Fibroblast of skin of left biceps (primary cell): ENCODE data around the gene DYNC1H1.
A peak's percentile ranks its signal among the peaks of the same experiment; 100 is the strongest.

Experiments
- DNase-seq, 2 experiments: peaks; one replicate each; pipeline ENCODE4 v3.0.0-alpha.2; 2013; ENCODE audit warnings: low read depth in 2 of 2

DYNC1H1 gene

GRCh38 chr14:102088012-102088792 lies 123.8 kb downstream of the DYNC1H1 start:
- DNase-seq, result no peak

- no peak for DNase-seq
Observed at GRCh38 chr14:102089621-102090343, 125.4 kb downstream of the DYNC1H1 start.

GRCh38 chr14:102090713-102091112 lies 126.3 kb downstream of the DYNC1H1 start:
- no peak for DNase-seq

GRCh38 chr14:102092806-102093205 lies 128.4 kb downstream of the DYNC1H1 start:
- DNase-seq, result no peak

GRCh38 chr14:102094101-102094500 lies 129.7 kb downstream of the DYNC1H1 start:
- DNase-seq, result no peak

- DNase-seq, result no peak
Observed at GRCh38 chr14:102095231-102095870, 131.0 kb downstream of the DYNC1H1 start.

- DNase-seq, result no peak
Observed at GRCh38 chr14:102095871-102096568, 131.6 kb downstream of the DYNC1H1 start.

- peak; percentile 49 to 55 for DNase-seq
Observed at GRCh38 chr14:102096569-102097188, 132.3 kb downstream of the DYNC1H1 start.

GRCh38 chr14:102097441-102098135 lies 133.2 kb downstream of the DYNC1H1 start:
- no peak for DNase-seq

- DNase-seq, result no peak
Observed at GRCh38 chr14:102103062-102103695, 138.8 kb downstream of the DYNC1H1 start.

- DNase-seq, result no peak
Observed at GRCh38 chr14:102105369-102105768, 141.0 kb downstream of the DYNC1H1 start.
